Measurements from ENCODE around the gene HACD4. TPM values are rescaled to one million over a fixed set of nuclear protein-coding genes. Genes with fewer than 3 reads are reported as not detected.

The HACD4 gene
- total RNA-seq, 4 donors from 2014 or later: 0.15 to 0.71 (median 0.44) TPM

GRCh38 chr9:20996809-20997208, 34.6 kb downstream of the HACD4 start:
- TF ChIP-seq POLR2A (IDR thresholded peaks at IDR 0.05): no peak
- in situ Hi-C loops (cut with MboI; ENCODE audit: low sequenced_read_pairs in 4 of 4): no loop called here
- Histone ChIP-seq H3K36me3 (peaks cover 0 to 14% of the 10 kb centered on the region in 2 donors), H3K4me1 (no peaks in the 10 kb centered on the region), H3K27me3 (no peaks in the 10 kb centered on the region), H3K9me3 (no peaks in the 10 kb centered on the region), H3K27ac (no peak overlapping the region), H3K4me3 (no peak overlapping the region)
- ATAC-seq: no peak
- no peak for DNase-seq
- intact Hi-C loops (cut with DNase I; ENCODE audit: low total_unique reads): no loop called here

DNA sequence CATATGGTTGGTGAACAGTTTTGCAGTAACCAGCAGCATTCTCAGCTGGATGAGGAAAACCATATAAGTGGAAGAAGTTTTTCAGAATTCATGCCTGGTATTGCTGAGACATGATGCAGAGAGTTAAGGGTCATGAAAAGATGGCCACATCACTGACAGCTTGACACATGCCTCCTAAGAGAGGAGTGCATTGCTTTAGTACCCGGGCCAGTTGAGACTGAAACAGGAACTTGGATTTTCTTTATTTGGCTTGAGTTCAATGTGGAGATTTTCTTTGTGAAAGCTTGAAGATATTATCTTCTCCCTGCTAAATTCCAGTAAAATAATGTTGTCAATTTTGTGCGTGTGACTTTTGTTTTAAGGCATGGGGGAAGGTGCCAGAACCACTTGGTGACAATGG, 35.8 kb downstream of the HACD4 start:
- H3K36me3 ChIP-seq: peaks cover 0 to 19% of the 10 kb centered on the region in 2 donors
- intact Hi-C loops (cut with DNase I; ENCODE audit: low total_unique reads): no loop called here
- no peak for DNase-seq

GRCh38 chr9:20994486-20994885, 37.0 kb downstream of the HACD4 start:
- H3K36me3 ChIP-seq: peaks cover 0 to 28% of the 10 kb centered on the region in 2 donors
- H3K4me3 ChIP-seq: no peak overlapping the region
- intact Hi-C loops (cut with DNase I; ENCODE audit: low total_unique reads) (no loop called here), in situ Hi-C loops (cut with MboI; ENCODE audit: low sequenced_read_pairs in 4 of 4) (no loop called here)
- no peak for ATAC-seq
- no peaks in the 10 kb centered on the region for H3K4me1 ChIP-seq
- H3K9me3 ChIP-seq: no peaks in the 10 kb centered on the region
- H3K27ac ChIP-seq: no peak overlapping the region
- no peaks in the 10 kb centered on the region for H3K27me3 ChIP-seq
- DNase-seq: no peak
- no peak for TF ChIP-seq POLR2A (IDR thresholded peaks at IDR 0.05)
- TF ChIP-seq, protein P1, sequence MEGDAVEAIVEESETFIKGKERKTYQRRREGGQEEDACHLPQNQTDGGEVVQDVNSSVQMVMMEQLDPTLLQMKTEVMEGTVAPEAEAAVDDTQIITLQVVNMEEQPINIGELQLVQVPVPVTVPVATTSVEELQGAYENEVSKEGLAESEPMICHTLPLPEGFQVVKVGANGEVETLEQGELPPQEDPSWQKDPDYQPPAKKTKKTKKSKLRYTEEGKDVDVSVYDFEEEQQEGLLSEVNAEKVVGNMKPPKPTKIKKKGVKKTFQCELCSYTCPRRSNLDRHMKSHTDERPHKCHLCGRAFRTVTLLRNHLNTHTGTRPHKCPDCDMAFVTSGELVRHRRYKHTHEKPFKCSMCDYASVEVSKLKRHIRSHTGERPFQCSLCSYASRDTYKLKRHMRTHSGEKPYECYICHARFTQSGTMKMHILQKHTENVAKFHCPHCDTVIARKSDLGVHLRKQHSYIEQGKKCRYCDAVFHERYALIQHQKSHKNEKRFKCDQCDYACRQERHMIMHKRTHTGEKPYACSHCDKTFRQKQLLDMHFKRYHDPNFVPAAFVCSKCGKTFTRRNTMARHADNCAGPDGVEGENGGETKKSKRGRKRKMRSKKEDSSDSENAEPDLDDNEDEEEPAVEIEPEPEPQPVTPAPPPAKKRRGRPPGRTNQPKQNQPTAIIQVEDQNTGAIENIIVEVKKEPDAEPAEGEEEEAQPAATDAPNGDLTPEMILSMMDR (IDR thresholded peaks at IDR 0.05 in 4 of 5, conservative IDR thresholded peaks at IDR 0.05 in 1 of 5): no peak

More for the DNA sequence above, 35.8 kb downstream of the HACD4 start:
- Histone ChIP-seq H3K4me1 (no peaks in the 10 kb centered on the region), H3K27me3 (no peaks in the 10 kb centered on the region), H3K9me3 (no peaks in the 10 kb centered on the region), H3K27ac (no peak overlapping the region), H3K4me3 (no peak overlapping the region)
- TF ChIP-seq, protein P1 (IDR thresholded peaks at IDR 0.05 in 4 of 5, conservative IDR thresholded peaks at IDR 0.05 in 1 of 5): no peak
- TF ChIP-seq POLR2A (IDR thresholded peaks at IDR 0.05): no peak
- no peak for ATAC-seq
- in situ Hi-C loops (cut with MboI; ENCODE audit: low sequenced_read_pairs in 4 of 4): no loop called here

- H3K27ac ChIP-seq: no peak overlapping the region
- intact Hi-C loops (cut with DNase I; ENCODE audit: low total_unique reads): no loop called here
- H3K4me1 ChIP-seq: no peaks in the 10 kb centered on the region
- no peak for TF ChIP-seq POLR2A (IDR thresholded peaks at IDR 0.05)
- TF ChIP-seq, protein P1 (IDR thresholded peaks at IDR 0.05 in 4 of 5, conservative IDR thresholded peaks at IDR 0.05 in 1 of 5): no peak
- DNase-seq: peak; percentile 10 to 20
- no peaks in the 10 kb centered on the region for H3K9me3 ChIP-seq
- no peaks in the 10 kb centered on the region for H3K27me3 ChIP-seq
- ATAC-seq: peak in 1 of 2 donors; percentile 30
- in situ Hi-C loops (cut with MboI; ENCODE audit: low sequenced_read_pairs in 4 of 4): no loop called here
- peaks cover 0 to 24% of the 10 kb centered on the region in 2 donors for H3K36me3 ChIP-seq
- no peak overlapping the region for H3K4me3 ChIP-seq
Observed at GRCh38 chr9:20990867-20991266, 40.6 kb downstream of the HACD4 start.

DNA sequence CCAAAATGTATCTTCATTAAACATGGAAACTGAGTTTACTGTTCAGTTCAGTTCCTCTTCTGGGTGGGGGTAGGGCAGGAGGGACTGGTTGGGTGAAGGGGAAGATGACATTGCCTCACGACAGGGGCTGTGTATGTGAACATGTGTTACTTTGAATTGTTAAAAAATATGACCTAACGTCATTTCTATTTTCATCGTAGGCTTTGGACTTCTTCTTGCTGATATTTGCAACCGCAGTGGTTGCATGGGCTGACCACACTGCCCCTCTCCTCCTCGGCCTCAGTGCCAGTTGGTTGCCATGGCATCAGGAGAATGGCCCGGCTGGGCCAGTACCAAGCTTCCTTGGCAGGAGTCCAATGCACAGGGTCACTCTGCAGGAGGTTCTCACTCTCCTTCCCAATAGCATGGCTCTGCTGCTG, 41.5 kb downstream of the HACD4 start:
- Histone ChIP-seq H3K9me3 (no peaks in the 10 kb centered on the region), H3K4me1 (no peaks in the 10 kb centered on the region), H3K27ac (no peak overlapping the region), H3K4me3 (no peak overlapping the region), H3K27me3 (no peaks in the 10 kb centered on the region), H3K36me3 (peaks cover 0 to 23% of the 10 kb centered on the region in 2 donors)
- TF ChIP-seq, protein P1 (IDR thresholded peaks at IDR 0.05 in 4 of 5, conservative IDR thresholded peaks at IDR 0.05 in 1 of 5): no peak
- TF ChIP-seq POLR2A (IDR thresholded peaks at IDR 0.05): no peak
- in situ Hi-C loops (cut with MboI; ENCODE audit: low sequenced_read_pairs in 4 of 4): no loop called here
- ATAC-seq (no peak), DNase-seq (peak in 1 of 2 donors; percentile 20)
- intact Hi-C loops (cut with DNase I; ENCODE audit: low total_unique reads): no loop called here

All from gastrocnemius medialis (tissue), 4 donors.